Lower lobe of right lung (tissue), 2 donors: ENCODE measurements around the gene EIF1B. TPM values are rescaled to one million over a fixed set of nuclear protein-coding genes. Genes with fewer than 3 reads are reported as not detected.

Source experiments
- ATAC-seq, 2 donors: fragments of 200-7000 bp; cut with Tn5 transposase; one replicate each; pipeline ENCODE4 v1.9.1; 2020 to 2022; ENCODE audit warnings: mild to moderate bottlenecking in 2 of 2, moderate library complexity in 2 of 2
- DNase-seq: peaks from one replicate; pipeline ENCODE4 v3.0.0-alpha.2; 2020
- H3K27ac ChIP-seq: fragments of 200-600 bp; one replicate; pipeline ENCODE4 v1.8.0; 2022
- H3K27me3 ChIP-seq: fragments of 200-600 bp; one replicate; pipeline ENCODE4 v1.8.0; 2022; ENCODE audit warnings: low read depth
- H3K36me3 ChIP-seq: fragments of 200-600 bp; one replicate; pipeline ENCODE4 v1.8.0; 2022; ENCODE audit warnings: mild to moderate bottlenecking
- H3K4me1 ChIP-seq: fragments of 200-600 bp; one replicate; pipeline ENCODE4 v1.8.0; 2022
- H3K4me3 ChIP-seq: fragments of 200-600 bp; one replicate; pipeline ENCODE4 v1.8.0; 2022; ENCODE audit warnings: mild to moderate bottlenecking
- H3K9me3 ChIP-seq: fragments of 200-600 bp; one replicate; pipeline ENCODE4 v1.8.0; 2022
- intact Hi-C: fragments of 100-400 bp; cut with DNase I; formaldehyde crosslinking; loops from one replicate; pipeline ENCODE4 v1.11.0; 2022
- total RNA-seq: library from RNA; stranded (reverse); fragmentation: NEBNext Ultra II Directional; extraction: Animal tissue kit (Norgen Biotek cat#: 25700); gene quantifications from one replicate; pipeline ENCODE4 v1.2.1, GENCODE V29; 2021
- TF ChIP-seq, protein P1 (sequence below): fragments of 200-600 bp; IDR thresholded peaks from one replicate; pipeline ENCODE4 v1.8.0; 2022; ENCODE audit warnings: antibody characterized with exemption, mild to moderate bottlenecking
- donor health status: DM: no; HTN: yes; CAD: no; lungs with severe emphysema.

Gene EIF1B
- total RNA-seq, 1 donor from 2014 or later: 55.5 TPM

DNA sequence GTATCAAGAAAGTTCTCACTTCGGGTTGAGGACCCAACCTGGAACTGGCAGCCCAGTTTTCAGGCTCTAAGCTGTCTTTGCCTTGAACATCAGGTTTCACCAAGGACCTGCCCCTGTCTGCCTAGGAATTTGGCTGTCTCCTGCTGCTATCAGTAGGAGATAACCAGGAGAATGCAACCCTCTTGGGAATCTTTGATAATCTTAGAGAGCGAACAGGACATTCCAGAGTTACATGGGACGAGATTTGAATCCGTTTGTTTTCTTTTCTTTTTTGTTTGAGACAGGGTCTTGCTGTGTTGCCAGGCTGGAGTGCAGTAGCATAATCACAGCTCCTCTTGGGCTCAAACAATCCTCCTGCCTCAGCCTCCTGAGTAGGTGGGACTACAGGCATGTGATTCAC lies 18.0 kb upstream of the EIF1B start:
- no peak overlapping the region for H3K27ac ChIP-seq

DNA sequence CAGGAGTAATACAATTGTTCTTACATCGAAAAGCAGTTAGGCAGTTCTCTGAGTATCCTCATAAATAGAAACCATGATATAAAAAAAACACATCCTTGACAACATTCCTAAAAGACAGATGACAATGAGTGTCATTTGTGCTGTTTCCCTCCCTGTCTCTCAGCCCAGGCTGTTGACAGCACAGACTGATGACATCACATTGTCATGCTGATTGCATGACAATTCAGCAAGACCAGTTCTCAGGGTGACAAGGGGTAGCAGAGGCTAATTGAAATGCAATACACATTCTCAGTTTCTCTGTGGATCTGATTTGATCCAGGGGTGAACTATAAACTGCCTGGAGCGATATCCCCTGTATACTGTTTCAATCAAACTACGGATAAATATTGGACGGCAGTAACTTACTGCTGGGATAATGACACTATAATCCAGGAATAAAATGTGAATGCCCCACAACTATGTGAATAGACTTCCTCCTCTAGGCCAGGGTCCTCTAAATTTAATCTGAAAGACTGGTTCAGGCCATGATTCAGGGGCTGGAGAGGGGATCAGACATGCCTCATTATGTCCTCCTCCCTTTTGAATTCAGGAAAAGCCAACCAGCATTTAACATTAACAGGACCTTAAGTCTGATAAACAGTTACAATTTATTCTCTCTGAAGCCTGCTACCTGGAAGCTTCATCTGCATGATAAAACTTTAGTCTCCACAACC lies 16.7 kb upstream of the EIF1B start:
- no peaks in the 10 kb centered on the region for H3K27me3 ChIP-seq
- H3K4me3 ChIP-seq: no peak overlapping the region
- H3K27ac ChIP-seq: no peak overlapping the region
- ATAC-seq (no peak), DNase-seq (no peak)
- no peaks in the 10 kb centered on the region for H3K36me3 ChIP-seq
- TF ChIP-seq, protein P1, sequence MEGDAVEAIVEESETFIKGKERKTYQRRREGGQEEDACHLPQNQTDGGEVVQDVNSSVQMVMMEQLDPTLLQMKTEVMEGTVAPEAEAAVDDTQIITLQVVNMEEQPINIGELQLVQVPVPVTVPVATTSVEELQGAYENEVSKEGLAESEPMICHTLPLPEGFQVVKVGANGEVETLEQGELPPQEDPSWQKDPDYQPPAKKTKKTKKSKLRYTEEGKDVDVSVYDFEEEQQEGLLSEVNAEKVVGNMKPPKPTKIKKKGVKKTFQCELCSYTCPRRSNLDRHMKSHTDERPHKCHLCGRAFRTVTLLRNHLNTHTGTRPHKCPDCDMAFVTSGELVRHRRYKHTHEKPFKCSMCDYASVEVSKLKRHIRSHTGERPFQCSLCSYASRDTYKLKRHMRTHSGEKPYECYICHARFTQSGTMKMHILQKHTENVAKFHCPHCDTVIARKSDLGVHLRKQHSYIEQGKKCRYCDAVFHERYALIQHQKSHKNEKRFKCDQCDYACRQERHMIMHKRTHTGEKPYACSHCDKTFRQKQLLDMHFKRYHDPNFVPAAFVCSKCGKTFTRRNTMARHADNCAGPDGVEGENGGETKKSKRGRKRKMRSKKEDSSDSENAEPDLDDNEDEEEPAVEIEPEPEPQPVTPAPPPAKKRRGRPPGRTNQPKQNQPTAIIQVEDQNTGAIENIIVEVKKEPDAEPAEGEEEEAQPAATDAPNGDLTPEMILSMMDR: no peak
- no peaks in the 10 kb centered on the region for H3K4me1 ChIP-seq
- intact Hi-C loops: no loop called here
- no peaks in the 10 kb centered on the region for H3K9me3 ChIP-seq

More for the DNA sequence above, 18.0 kb upstream of the EIF1B start:
- no peaks in the 10 kb centered on the region for H3K4me1 ChIP-seq
- intact Hi-C loops: no loop called here
- ATAC-seq (no peak), DNase-seq (no peak)
- TF ChIP-seq, protein P1: no peak
- no peaks in the 10 kb centered on the region for H3K36me3 ChIP-seq
- no peaks in the 10 kb centered on the region for H3K27me3 ChIP-seq
- H3K9me3 ChIP-seq: no peaks in the 10 kb centered on the region
- H3K4me3 ChIP-seq: no peak overlapping the region

DNA sequence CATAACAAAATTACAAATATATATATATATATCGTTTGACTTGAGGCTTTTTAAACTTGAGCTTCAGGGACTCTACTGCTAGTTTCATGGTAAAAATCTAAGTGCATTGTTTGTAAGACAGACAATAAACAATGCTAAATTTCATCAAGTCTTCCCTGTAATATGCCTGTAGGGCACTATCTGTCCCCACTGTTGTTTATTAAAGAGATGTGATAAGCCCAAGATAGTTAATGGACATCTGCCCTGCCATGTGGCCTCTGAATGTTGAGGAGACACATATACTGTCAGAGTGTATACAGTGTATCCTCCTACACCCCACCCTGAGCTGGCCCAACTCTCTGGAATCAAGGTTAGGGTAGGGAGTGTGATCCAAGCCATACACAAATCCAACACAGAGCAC lies 15.1 kb upstream of the EIF1B start:
- TF ChIP-seq, protein P1: no peak
- ATAC-seq: no peak
- intact Hi-C loops: no loop called here
- H3K27ac ChIP-seq: no peak overlapping the region
- peaks cover 4% of the 10 kb centered on the region for H3K4me1 ChIP-seq
- no peaks in the 10 kb centered on the region for H3K27me3 ChIP-seq
- H3K4me3 ChIP-seq: no peak overlapping the region
- H3K36me3 ChIP-seq: no peaks in the 10 kb centered on the region
- no peaks in the 10 kb centered on the region for H3K9me3 ChIP-seq
- DNase-seq: no peak

DNA sequence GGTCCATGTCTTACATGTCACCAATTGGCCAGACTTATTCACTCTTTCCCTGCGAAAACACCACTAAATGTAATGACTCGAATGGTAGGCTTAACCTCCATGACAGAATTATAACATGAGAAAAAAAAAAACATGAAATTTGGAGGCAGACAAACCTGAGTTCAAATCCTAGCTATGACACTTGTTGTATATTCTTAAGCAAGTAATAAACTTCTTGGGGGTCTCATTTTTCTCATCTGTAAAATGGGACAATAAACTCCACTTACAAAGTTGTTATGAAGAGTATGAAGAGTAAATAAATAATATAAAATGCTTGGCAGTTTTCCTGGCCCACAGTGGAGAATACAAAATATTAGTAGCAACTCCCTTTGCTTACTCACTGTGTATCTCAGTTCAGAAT lies 11.4 kb upstream of the EIF1B start:
- DNase-seq: no peak
- Histone ChIP-seq H3K4me1 (peaks cover 12% of the 10 kb centered on the region), H3K27me3 (no peaks in the 10 kb centered on the region), H3K4me3 (no peak overlapping the region), H3K9me3 (no peaks in the 10 kb centered on the region), H3K36me3 (no peaks in the 10 kb centered on the region), H3K27ac (no peak overlapping the region)
- TF ChIP-seq, protein P1: no peak
- no peak for ATAC-seq
- intact Hi-C loops: no loop called here

DNA sequence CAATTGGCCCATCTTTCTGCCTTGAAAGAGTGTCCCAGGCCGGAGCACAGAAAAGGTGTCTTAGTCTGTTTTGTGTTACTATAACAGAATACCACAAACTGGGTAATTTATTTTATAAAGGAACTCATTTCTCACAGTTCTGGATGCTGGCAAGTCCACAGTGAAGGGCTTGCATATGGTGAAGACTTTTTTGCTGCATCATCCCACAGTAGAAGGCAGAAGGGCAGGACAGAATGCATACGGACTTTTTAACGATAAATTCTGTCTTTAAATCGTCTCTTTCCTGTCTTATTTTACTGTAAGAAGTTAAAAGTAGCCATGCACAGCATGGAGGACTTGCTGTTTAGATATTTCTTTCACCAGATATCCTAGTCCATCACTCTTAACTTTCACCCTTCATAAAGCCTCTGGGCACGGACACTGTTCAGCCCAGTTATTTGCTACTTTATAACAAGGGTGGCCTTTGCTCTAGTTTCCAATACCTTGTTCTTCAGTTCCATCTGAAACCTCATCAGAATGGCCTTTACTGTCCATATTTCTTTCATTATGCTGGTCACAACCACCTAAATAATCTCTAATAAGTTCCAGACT lies 10.3 kb upstream of the EIF1B start:
- DNase-seq (no peak), ATAC-seq (no peak)
- H3K27ac ChIP-seq: peak overlapping the region; percentile 38
- no peaks in the 10 kb centered on the region for H3K9me3 ChIP-seq
- H3K4me3 ChIP-seq: no peak overlapping the region
- intact Hi-C loops: no loop called here
- H3K27me3 ChIP-seq: no peaks in the 10 kb centered on the region
- no peaks in the 10 kb centered on the region for H3K36me3 ChIP-seq
- TF ChIP-seq, protein P1: no peak
- H3K4me1 ChIP-seq: peaks cover 12% of the 10 kb centered on the region
